HepG2 (cell line): ENCODE data around the gene SCP2. TPM values are rescaled to one million over a fixed set of nuclear protein-coding genes. Genes with fewer than 3 reads are reported as not detected.

Experiments used
- AGO2 ChIP-seq: fragments of 200-400 bp; formaldehyde crosslinking; optimal IDR thresholded peaks from 2 replicates; pipeline ENCODE3; 2017; ENCODE audit warnings: mild to moderate bottlenecking, low read depth, low read length, moderate library complexity
- CHCHD3 ChIP-seq: sonication (generic); formaldehyde crosslinking; IDR thresholded peaks from 2 replicates; pipeline ENCODE4 v1.8.0; 2022; ENCODE audit warnings: mild to moderate bottlenecking, missing genetic modification reagents, moderate library complexity
- ERF ChIP-seq: IDR thresholded peaks from 2 replicates; pipeline ENCODE4 v1.6.1; 2018; ENCODE audit warnings: missing biosample characterization, missing genetic modification reagents
- KLF6 ChIP-seq: IDR thresholded peaks from 2 replicates; pipeline ENCODE4 v1.8.0; 2016; ENCODE audit warnings: missing biosample characterization, missing genetic modification reagents
- MIER2 ChIP-seq: IDR thresholded peaks from 2 replicates; pipeline ENCODE4 v1.6.1; 2016; ENCODE audit warnings: missing biosample characterization, missing genetic modification reagents
- MXI1 ChIP-seq: IDR thresholded peaks from 3 replicates; pipeline ENCODE4 v1.6.1; 2012; ENCODE audit warnings: low read depth, low read length, inconsistent platforms, borderline replicate concordance
- ONECUT2 ChIP-seq: sonication (generic); formaldehyde crosslinking; IDR thresholded peaks from 2 replicates; pipeline ENCODE4 v1.4.0; 2020; ENCODE audit warnings: missing genetic modification reagents
- PAF1 ChIP-seq: IDR thresholded peaks from 2 replicates; pipeline ENCODE4 v1.6.1; 2016; ENCODE audit warnings: missing genetic modification reagents, missing compliant biosample characterization
- PCBP2 ChIP-seq: fragments of 200-400 bp; formaldehyde crosslinking; optimal IDR thresholded peaks from 2 replicates; pipeline ENCODE3; 2018; ENCODE audit warnings: low read length, low read depth; ENCODE audit not compliant: poor library complexity, severe bottlenecking
- PHF5A ChIP-seq: IDR thresholded peaks from one replicate; pipeline ENCODE4 v1.6.1; 2018; ENCODE audit warnings: low read depth, missing genetic modification reagents; ENCODE audit not compliant: unreplicated experiment
- POLR2AphosphoS5 ChIP-seq: IDR thresholded peaks from 2 replicates; pipeline ENCODE4 v1.6.1; 2012; ENCODE audit warnings: low read depth, low read length
- PREB ChIP-seq: sonication (generic); formaldehyde crosslinking; IDR thresholded peaks from 2 replicates; pipeline ENCODE4 v1.4.0; 2020; ENCODE audit warnings: missing genetic modification reagents
- RFX1 ChIP-seq: fragments of 450-650 bp; IDR thresholded peaks from 2 replicates; pipeline ENCODE4 v1.6.1; 2017
- SMYD3 ChIP-seq: sonication (generic); formaldehyde crosslinking; IDR thresholded peaks from 2 replicates; pipeline ENCODE4 v1.8.1; 2023; ENCODE audit warnings: mild to moderate bottlenecking, missing genetic modification reagents
- SOX13 ChIP-seq, 3 experiments: fragments of 450-650 bp in 1 of 3; sonication (generic) in 1 of 3; formaldehyde crosslinking in 1 of 3; IDR thresholded peaks in 2 of 3; conservative IDR thresholded peaks in 1 of 3; 2 replicates each; pipeline versions ENCODE4 v1.5.0 to v1.6.1; 2016 to 2020; ENCODE audit warnings: antibody characterized with exemption in 1 of 3, mild to moderate bottlenecking in 1 of 3, missing compliant biosample characterization in 1 of 3, missing genetic modification reagents in 1 of 3, moderate library complexity in 1 of 3
- ZNF263 ChIP-seq: sonication (generic); formaldehyde crosslinking; IDR thresholded peaks from 2 replicates; pipeline ENCODE4 v1.4.0; 2020; ENCODE audit warnings: missing genetic modification reagents
- ZNF646 ChIP-seq: sonication (generic); formaldehyde crosslinking; IDR thresholded peaks from 2 replicates; pipeline ENCODE4 v1.9.0; 2021; ENCODE audit warnings: mild to moderate bottlenecking, missing genetic modification reagents
- polyA plus RNA-seq, 8 experiments: library from polyadenylated mRNA; depleted of rRNA in 3 of 8; stranded (reverse) in 7 of 8; unstranded in 1 of 8; fragments of >200 nt; fragmentation: Illumina TruSeq in 4 of 8; extraction: Trizol in 4 of 8; gene quantifications; 2 replicates each; pipeline versions ENCODE4 v1.2.1 to v1.2.3, GENCODE V29; 2011 to 2016; ENCODE audit warnings: low read depth in 4 of 8, missing spikeins in 1 of 8, mixed read lengths in 1 of 8; ENCODE audit not compliant: insufficient read depth in 1 of 8
- total RNA-seq, 5 experiments: library from RNA; depleted of rRNA; stranded (reverse); fragments of >200 nt; fragmentation: Illumina TruSeq; extraction: Trizol; gene quantifications; 2 replicates each; pipeline ENCODE4 v1.2.3, GENCODE V29; 2016; ENCODE audit warnings: low read depth in 1 of 5
- TF ChIP-seq, protein P1 (sequence below): sonication (generic); formaldehyde crosslinking; IDR thresholded peaks from 2 replicates; pipeline ENCODE4 v1.8.0; 2022; ENCODE audit warnings: mild to moderate bottlenecking, missing genetic modification reagents, moderate library complexity
- TF ChIP-seq, protein P2 (sequence below): sonication (generic); formaldehyde crosslinking; IDR thresholded peaks from 2 replicates; pipeline ENCODE4 v1.4.0; 2020; ENCODE audit warnings: missing genetic modification reagents

The SCP2 gene
- total and polyA plus RNA-seq, 2 of the 13 experiments (the other 11 are each of a cell fraction or from before 2014, with no cell fraction given) = 59.0 to 133 TPM

GRCh38 chr1:52920791-52921291 is 6.2 kb upstream of the SCP2 start (continued):
- TF ChIP-seq, protein P1, sequence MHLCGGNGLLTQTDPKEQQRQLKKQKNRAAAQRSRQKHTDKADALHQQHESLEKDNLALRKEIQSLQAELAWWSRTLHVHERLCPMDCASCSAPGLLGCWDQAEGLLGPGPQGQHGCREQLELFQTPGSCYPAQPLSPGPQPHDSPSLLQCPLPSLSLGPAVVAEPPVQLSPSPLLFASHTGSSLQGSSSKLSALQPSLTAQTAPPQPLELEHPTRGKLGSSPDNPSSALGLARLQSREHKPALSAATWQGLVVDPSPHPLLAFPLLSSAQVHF (CRISPR knock-in tag) = no peak
- peak; percentile 76 for TF ChIP-seq AGO2
- TF ChIP-seq CHCHD3 (CRISPR knock-in tag) = no peak
- no peak for TF ChIP-seq SOX13 (IDR thresholded peaks at IDR 0.05)
- TF ChIP-seq SOX13 (CRISPR knock-in tag; conservative IDR thresholded peaks at IDR 0.05 in 1 of 2, IDR thresholded peaks at IDR 0.05 in 1 of 2) = no peak
- TF ChIP-seq, protein P2, sequence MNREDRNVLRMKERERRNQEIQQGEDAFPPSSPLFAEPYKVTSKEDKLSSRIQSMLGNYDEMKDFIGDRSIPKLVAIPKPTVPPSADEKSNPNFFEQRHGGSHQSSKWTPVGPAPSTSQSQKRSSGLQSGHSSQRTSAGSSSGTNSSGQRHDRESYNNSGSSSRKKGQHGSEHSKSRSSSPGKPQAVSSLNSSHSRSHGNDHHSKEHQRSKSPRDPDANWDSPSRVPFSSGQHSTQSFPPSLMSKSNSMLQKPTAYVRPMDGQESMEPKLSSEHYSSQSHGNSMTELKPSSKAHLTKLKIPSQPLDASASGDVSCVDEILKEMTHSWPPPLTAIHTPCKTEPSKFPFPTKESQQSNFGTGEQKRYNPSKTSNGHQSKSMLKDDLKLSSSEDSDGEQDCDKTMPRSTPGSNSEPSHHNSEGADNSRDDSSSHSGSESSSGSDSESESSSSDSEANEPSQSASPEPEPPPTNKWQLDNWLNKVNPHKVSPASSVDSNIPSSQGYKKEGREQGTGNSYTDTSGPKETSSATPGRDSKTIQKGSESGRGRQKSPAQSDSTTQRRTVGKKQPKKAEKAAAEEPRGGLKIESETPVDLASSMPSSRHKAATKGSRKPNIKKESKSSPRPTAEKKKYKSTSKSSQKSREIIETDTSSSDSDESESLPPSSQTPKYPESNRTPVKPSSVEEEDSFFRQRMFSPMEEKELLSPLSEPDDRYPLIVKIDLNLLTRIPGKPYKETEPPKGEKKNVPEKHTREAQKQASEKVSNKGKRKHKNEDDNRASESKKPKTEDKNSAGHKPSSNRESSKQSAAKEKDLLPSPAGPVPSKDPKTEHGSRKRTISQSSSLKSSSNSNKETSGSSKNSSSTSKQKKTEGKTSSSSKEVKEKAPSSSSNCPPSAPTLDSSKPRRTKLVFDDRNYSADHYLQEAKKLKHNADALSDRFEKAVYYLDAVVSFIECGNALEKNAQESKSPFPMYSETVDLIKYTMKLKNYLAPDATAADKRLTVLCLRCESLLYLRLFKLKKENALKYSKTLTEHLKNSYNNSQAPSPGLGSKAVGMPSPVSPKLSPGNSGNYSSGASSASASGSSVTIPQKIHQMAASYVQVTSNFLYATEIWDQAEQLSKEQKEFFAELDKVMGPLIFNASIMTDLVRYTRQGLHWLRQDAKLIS (CRISPR knock-in tag) = no peak
- TF ChIP-seq RFX1 = no peak
- no peak for TF ChIP-seq PHF5A (CRISPR knock-in tag)
- no peak for TF ChIP-seq PCBP2
- TF ChIP-seq PREB (CRISPR knock-in tag) = no peak
- no peak for TF ChIP-seq ONECUT2 (CRISPR knock-in tag)
- no peak for TF ChIP-seq MIER2 (CRISPR knock-in tag)
- no peak for TF ChIP-seq PAF1 (CRISPR knock-in tag)
- TF ChIP-seq MXI1 = no peak
- TF ChIP-seq KLF6 (CRISPR knock-in tag) = no peak
- no peak; the same call in 1 of the 2 replicates for TF ChIP-seq ZNF646 (CRISPR knock-in tag)
- TF ChIP-seq POLR2AphosphoS5 = 0 out of 2 replicates have a peak, but pooled peaks have one; percentile 15
- TF ChIP-seq ZNF263 (CRISPR knock-in tag) = no peak
- no peak for TF ChIP-seq ERF (CRISPR knock-in tag)
- no peak for TF ChIP-seq SMYD3
